Kidney (tissue), 14 donors: Measurements from ENCODE around the gene CALHM6. TPM values are rescaled to one million over a fixed set of nuclear protein-coding genes. Genes with fewer than 3 reads are reported as not detected.

ENCODE experiments used
- DNase-seq, 5 donors: peaks; one replicate each; pipeline ENCODE4 v3.0.0-alpha.2; 2013 to 2020
- FAIRE-seq: peaks from 2 replicates; lab custom pipeline; 2012; peaks lifted over from hg19 to GRCh38; lab: Jason Lieb, UNC
- H3K27ac ChIP-seq, 2 donors: one replicate each; pipeline ENCODE4 v1.7.0; 2013; ENCODE audit warnings: low read depth in 2 of 2, low read length in 2 of 2, inconsistent platforms in 1 of 2
- H3K27me3 ChIP-seq: one replicate; pipeline ENCODE4 v1.7.1; 2013; ENCODE audit warnings: low read length, inconsistent platforms; ENCODE audit not compliant: control insufficient read depth, insufficient read depth
- H3K36me3 ChIP-seq, 3 donors: one replicate each; pipeline versions ENCODE4 v1.7.0 to v1.7.1; 2013; ENCODE audit warnings: low read length in 3 of 3, control low read depth in 1 of 3, inconsistent platforms in 1 of 3; ENCODE audit not compliant: insufficient read depth in 3 of 3, control insufficient read depth in 2 of 3
- H3K4me1 ChIP-seq, 3 donors: one replicate each; pipeline versions ENCODE4 v1.7.0 to v1.7.1; 2013; ENCODE audit warnings: low read length in 3 of 3, inconsistent platforms in 1 of 3, low read depth in 1 of 3; ENCODE audit not compliant: control insufficient read depth in 2 of 3, insufficient read depth in 2 of 3
- H3K4me3 ChIP-seq, 3 donors: one replicate each; pipeline versions ENCODE4 v1.7.0 to v1.8.1; 2013; ENCODE audit warnings: low read length in 3 of 3, control low read depth in 1 of 3, inconsistent platforms in 1 of 3
- H3K9ac ChIP-seq, 3 donors: one replicate each; pipeline versions ENCODE4 v1.7.0 to v1.7.1; 2013; ENCODE audit warnings: low read length in 3 of 3, control low read depth in 1 of 3, inconsistent platforms in 1 of 3
- H3K9me3 ChIP-seq, 3 donors: one replicate each; pipeline versions ENCODE4 v1.7.0 to v1.7.1; 2013; ENCODE audit warnings: low read length in 3 of 3, control low read depth in 1 of 3, inconsistent platforms in 1 of 3; ENCODE audit not compliant: control insufficient read depth in 2 of 3, insufficient read depth in 1 of 3
- intact Hi-C: fragments of 100-400 bp; cut with DNase I; formaldehyde crosslinking; loops from one replicate; pipeline ENCODE4 v1.11.1; 2022
- polyA plus RNA-seq: library from polyadenylated mRNA; stranded (reverse); fragments of 350-450 nt; fragmentation: Illumina TruSeq; extraction: RNeasy Lipid Tissue Mini Kit (QIAGEN cat#74804); gene quantifications from one replicate; pipeline ENCODE4 v1.2.3, GENCODE V29; 2014; ENCODE audit warnings: low read depth, low replicate concordance; ENCODE audit not compliant: insufficient read depth
- total RNA-seq: library from RNA; stranded (reverse); fragmentation: NEBNext Ultra II Directional; extraction: Animal tissue kit (Norgen Biotek cat#: 25700); gene quantifications from one replicate; pipeline ENCODE4 v1.2.1, GENCODE V29; 2021
- TF ChIP-seq, protein P1 (sequence below): IDR thresholded peaks from 3 replicates; pipeline ENCODE4 v1.5.1; 2012; ENCODE audit warnings: mild to moderate bottlenecking, moderate library complexity, borderline replicate concordance; ENCODE audit not compliant: insufficient read depth; ENCODE audit errors: extremely low read depth
- donor health status: control.
- donor health status: control.
- donor health status: control.
- donor health status: control.
- donor health status: control.
- donor health status: DM: yes; HTN: yes; CAD: no.
- donor health status: Normal renal cell carcinoma (clear cell type).

Gene CALHM6
- total and polyA plus RNA-seq, 2 donors from 2014 or later, result 2.4 to 8.2 TPM

GRCh38 chr6:116447052-116447451 is 14.1 kb upstream of the CALHM6 start:
- FAIRE-seq, result no peak
- TF ChIP-seq, protein P1, sequence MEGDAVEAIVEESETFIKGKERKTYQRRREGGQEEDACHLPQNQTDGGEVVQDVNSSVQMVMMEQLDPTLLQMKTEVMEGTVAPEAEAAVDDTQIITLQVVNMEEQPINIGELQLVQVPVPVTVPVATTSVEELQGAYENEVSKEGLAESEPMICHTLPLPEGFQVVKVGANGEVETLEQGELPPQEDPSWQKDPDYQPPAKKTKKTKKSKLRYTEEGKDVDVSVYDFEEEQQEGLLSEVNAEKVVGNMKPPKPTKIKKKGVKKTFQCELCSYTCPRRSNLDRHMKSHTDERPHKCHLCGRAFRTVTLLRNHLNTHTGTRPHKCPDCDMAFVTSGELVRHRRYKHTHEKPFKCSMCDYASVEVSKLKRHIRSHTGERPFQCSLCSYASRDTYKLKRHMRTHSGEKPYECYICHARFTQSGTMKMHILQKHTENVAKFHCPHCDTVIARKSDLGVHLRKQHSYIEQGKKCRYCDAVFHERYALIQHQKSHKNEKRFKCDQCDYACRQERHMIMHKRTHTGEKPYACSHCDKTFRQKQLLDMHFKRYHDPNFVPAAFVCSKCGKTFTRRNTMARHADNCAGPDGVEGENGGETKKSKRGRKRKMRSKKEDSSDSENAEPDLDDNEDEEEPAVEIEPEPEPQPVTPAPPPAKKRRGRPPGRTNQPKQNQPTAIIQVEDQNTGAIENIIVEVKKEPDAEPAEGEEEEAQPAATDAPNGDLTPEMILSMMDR, result no peak
- no peaks in the 10 kb centered on the region for H3K4me1 ChIP-seq
- H3K9me3 ChIP-seq, result no peaks in the 10 kb centered on the region
- H3K4me3 ChIP-seq, result no peak overlapping the region
- no peak overlapping the region for H3K9ac ChIP-seq
- DNase-seq, result peak in 1 of 5 donors; percentile 37
- intact Hi-C loops, result no loop called here
- H3K36me3 ChIP-seq, result no peaks in the 10 kb centered on the region
- no peak overlapping the region for H3K27ac ChIP-seq
- no peaks in the 10 kb centered on the region for H3K27me3 ChIP-seq

- DNase-seq, result no peak
- H3K27ac ChIP-seq, result no peak overlapping the region
- no peaks in the 10 kb centered on the region for H3K4me1 ChIP-seq
- no peaks in the 10 kb centered on the region for H3K27me3 ChIP-seq
- H3K9me3 ChIP-seq, result no peaks in the 10 kb centered on the region
- no peak overlapping the region for H3K4me3 ChIP-seq
- peak; percentile 27 for FAIRE-seq
- intact Hi-C loops, result no loop called here
- TF ChIP-seq, protein P1, result peak; percentile 8
- H3K36me3 ChIP-seq, result no peaks in the 10 kb centered on the region
- H3K9ac ChIP-seq, result no peak overlapping the region
These were observed 13.6 kb upstream of the CALHM6 start for GRCh38 chr6:116447496-116448011.

DNA sequence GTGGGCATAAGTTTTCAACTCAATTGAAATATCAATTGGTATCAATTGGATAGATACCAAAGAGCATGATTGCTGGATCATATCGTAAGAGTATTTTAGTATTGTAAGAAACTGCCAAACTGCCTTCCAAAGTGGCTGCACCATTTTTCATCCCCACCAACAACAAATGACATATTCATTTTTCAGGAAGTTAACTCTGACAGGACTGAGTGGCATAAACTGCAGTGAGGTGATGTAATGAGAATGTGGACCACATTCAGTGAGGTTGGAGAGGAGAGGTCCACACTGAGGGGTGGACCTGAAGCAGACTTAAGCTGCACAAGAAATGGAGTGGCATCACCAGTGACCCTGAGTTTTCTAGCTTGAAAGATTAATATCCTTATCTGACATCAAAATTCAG is 11.6 kb upstream of the CALHM6 start:
- no peaks in the 10 kb centered on the region for H3K36me3 ChIP-seq
- intact Hi-C loops, result no loop called here
- DNase-seq, result no peak
- H3K4me1 ChIP-seq, result no peaks in the 10 kb centered on the region
- H3K9me3 ChIP-seq, result no peaks in the 10 kb centered on the region
- no peak overlapping the region for H3K9ac ChIP-seq
- H3K4me3 ChIP-seq, result no peak overlapping the region
- TF ChIP-seq, protein P1, result no peak
- no peaks in the 10 kb centered on the region for H3K27me3 ChIP-seq
- no peak for FAIRE-seq
- no peak overlapping the region for H3K27ac ChIP-seq

- FAIRE-seq (no peak), DNase-seq (no peak)
- Histone ChIP-seq H3K9me3 (no peaks in the 10 kb centered on the region), H3K9ac (no peak overlapping the region), H3K27me3 (no peaks in the 10 kb centered on the region), H3K4me1 (no peaks in the 10 kb centered on the region), H3K27ac (no peak overlapping the region), H3K4me3 (no peak overlapping the region), H3K36me3 (no peaks in the 10 kb centered on the region)
- intact Hi-C loops, result no loop called here
- TF ChIP-seq, protein P1, result no peak
These were observed 10.9 kb upstream of the CALHM6 start for GRCh38 chr6:116450185-116450710.
